ENCODE results near the gene RTN4.
"Not testable (repeated sequence)": the region's sequence is repeated elsewhere in the genome, so short reads cannot be mapped to it uniquely, and the experiment has no call there.

Gene RTN4

GRCh38 chr2:55050100-55050994, at the start of gene RTN4:
TSS of gene RTN4 (minus strand) at chr2:55050451. CDS start at chr2:55050300, 151 bp downstream.
- DNase-seq: peak; percentile 100

GRCh38 chr2:55099493-55099877, 49.2 kb upstream of the RTN4 start:
- no peak for DNase-seq

GRCh38 chr2:55097461-55098410, 47.5 kb upstream of the RTN4 start:
- peak; percentile 83 to 93 for DNase-seq

- DNase-seq: no peak
Measured at GRCh38 chr2:55097082-55097460, 46.8 kb upstream of the RTN4 start.

GRCh38 chr2:55096586-55096985, 46.3 kb upstream of the RTN4 start:
- peak in 1 of 2 experiments; percentile 19 for DNase-seq

GRCh38 chr2:55093381-55093780, 43.1 kb upstream of the RTN4 start:
- no peak for DNase-seq

- no peak for DNase-seq
Measured at GRCh38 chr2:55092439-55092838, 42.2 kb upstream of the RTN4 start.

GRCh38 chr2:55091681-55092080, 41.4 kb upstream of the RTN4 start:
- DNase-seq: not testable (repeated sequence)

- no peak for DNase-seq
Measured at GRCh38 chr2:55090702-55091101, 40.5 kb upstream of the RTN4 start.

GRCh38 chr2:55089726-55090125, 39.5 kb upstream of the RTN4 start:
- DNase-seq: no peak

GRCh38 chr2:55088400-55088799, 38.1 kb upstream of the RTN4 start:
- no peak for DNase-seq

GRCh38 chr2:55087936-55088335, 37.7 kb upstream of the RTN4 start:
- no peak for DNase-seq

GRCh38 chr2:55087501-55087900, 37.2 kb upstream of the RTN4 start:
- DNase-seq: no peak

- no peak for DNase-seq
Measured at GRCh38 chr2:55085113-55086040, 35.1 kb upstream of the RTN4 start.

- DNase-seq: no peak
Measured at GRCh38 chr2:55084641-55085040, 34.4 kb upstream of the RTN4 start.

- DNase-seq: no peak
Measured at GRCh38 chr2:55080204-55080738, 30.0 kb upstream of the RTN4 start.

GRCh38 chr2:55078956-55079355, 28.7 kb upstream of the RTN4 start:
- DNase-seq: no peak

GRCh38 chr2:55076721-55077120, 26.5 kb upstream of the RTN4 start:
- DNase-seq: no peak

GRCh38 chr2:55076019-55076418, 25.8 kb upstream of the RTN4 start:
- DNase-seq: not testable (repeated sequence)

GRCh38 chr2:55073000-55073983, 23.0 kb upstream of the RTN4 start:
- no peak for DNase-seq
